Erythroblast (primary cell): ENCODE measurements around the gene TMBIM1.
A peak's percentile ranks its signal among the peaks of the same experiment; 100 is the strongest.
"Not testable (repeated sequence)": the region's sequence is repeated elsewhere in the genome, so short reads cannot be mapped to it uniquely, and the experiment has no call there.

Experiments used
- DNase-seq, 2 experiments: peaks; one replicate each; lab custom pipeline; 2025; lab: John Stamatoyannopoulos, UW
- GATA1 ChIP-seq: IDR thresholded peaks from 2 replicates; pipeline ENCODE4 v1.6.1; 2011; ENCODE audit warnings: low read depth, mild to moderate bottlenecking, control low read depth, low read length, moderate library complexity
- POLR2A ChIP-seq: IDR thresholded peaks from 2 replicates; pipeline ENCODE4 v1.6.1; 2011; ENCODE audit warnings: mild to moderate bottlenecking, low read length

TMBIM1 gene

GRCh38 chr2:218276986-218277755, 15.1 kb downstream of the TMBIM1 start:
- TF ChIP-seq GATA1 (no peak), POLR2A (no peak)
- no peak for DNase-seq

- no peak for DNase-seq
- TF ChIP-seq POLR2A (peak; percentile 25), GATA1 (no peak)
These were observed 16.8 kb downstream of the TMBIM1 start for GRCh38 chr2:218275371-218276072.

GRCh38 chr2:218274586-218274985, 17.7 kb downstream of the TMBIM1 start:
- TF ChIP-seq GATA1, result no peak
- TF ChIP-seq POLR2A, result no peak
- DNase-seq, result no peak

- no peak for TF ChIP-seq POLR2A
- TF ChIP-seq GATA1, result no peak
- no peak for DNase-seq
These were observed 18.4 kb downstream of the TMBIM1 start for GRCh38 chr2:218273908-218274249.

DNA sequence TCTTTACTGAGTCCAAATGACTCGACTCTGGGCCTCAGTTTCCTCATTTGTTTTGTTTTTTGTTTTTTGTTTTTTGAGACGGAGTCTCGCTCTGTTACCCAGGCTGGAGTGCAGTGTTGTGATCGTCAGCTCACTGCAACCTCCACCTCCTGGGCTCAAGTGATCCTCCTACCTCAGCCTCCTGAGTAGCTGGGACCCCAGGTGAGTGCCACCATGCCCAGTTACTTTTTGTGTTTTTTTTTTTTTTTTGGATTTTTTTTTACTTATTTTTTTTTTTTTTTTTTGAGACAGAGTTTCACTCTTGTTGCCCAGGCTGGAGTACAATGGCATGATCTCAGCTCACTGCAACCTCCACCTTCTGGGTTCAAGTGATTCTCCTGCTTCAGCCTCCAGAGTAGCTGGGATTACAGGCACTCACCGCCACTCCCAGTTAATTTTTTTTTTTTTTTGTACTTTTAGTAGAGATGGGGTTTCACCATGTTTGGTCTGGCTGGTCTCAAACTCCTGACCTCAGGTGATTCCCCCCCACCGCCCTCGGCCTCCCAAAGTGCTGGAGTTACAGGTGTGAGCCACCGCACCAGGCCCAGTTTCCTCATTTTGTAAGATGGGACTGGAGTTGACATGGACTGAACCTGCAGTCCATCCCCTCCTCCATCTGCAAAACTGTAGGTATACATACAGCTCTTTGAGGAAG, 18.9 kb downstream of the TMBIM1 start:
- DNase-seq, result not testable (repeated sequence)

GRCh38 chr2:218272531-218273212, 19.6 kb downstream of the TMBIM1 start:
- DNase-seq, result peak; percentile 89 to 94
- TF ChIP-seq POLR2A (peak; percentile 61), GATA1 (no peak)

GRCh38 chr2:218271865-218272530, 20.3 kb downstream of the TMBIM1 start:
- DNase-seq, result peak in 1 of 2 experiments; percentile 62
- TF ChIP-seq POLR2A (peak; percentile 42), GATA1 (no peak)

DNA sequence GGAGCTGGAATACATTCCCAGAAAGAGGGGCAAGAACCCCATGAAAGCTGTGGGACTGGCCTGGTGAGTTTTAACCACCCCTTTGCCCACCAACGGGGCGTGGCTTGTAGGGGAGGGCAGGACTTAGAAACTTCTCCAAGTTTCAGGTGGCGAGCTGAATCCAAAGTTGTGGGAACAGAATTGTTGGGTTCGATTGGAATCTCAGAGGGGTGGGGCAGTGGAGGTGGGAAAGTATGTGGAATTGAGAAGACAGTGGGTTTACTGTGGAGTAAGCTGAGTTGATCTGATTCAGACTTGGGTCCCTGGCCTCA, 20.9 kb downstream of the TMBIM1 start:
- DNase-seq, result peak in 1 of 2 experiments; percentile 70
- TF ChIP-seq POLR2A (no peak), GATA1 (no peak)

DNA sequence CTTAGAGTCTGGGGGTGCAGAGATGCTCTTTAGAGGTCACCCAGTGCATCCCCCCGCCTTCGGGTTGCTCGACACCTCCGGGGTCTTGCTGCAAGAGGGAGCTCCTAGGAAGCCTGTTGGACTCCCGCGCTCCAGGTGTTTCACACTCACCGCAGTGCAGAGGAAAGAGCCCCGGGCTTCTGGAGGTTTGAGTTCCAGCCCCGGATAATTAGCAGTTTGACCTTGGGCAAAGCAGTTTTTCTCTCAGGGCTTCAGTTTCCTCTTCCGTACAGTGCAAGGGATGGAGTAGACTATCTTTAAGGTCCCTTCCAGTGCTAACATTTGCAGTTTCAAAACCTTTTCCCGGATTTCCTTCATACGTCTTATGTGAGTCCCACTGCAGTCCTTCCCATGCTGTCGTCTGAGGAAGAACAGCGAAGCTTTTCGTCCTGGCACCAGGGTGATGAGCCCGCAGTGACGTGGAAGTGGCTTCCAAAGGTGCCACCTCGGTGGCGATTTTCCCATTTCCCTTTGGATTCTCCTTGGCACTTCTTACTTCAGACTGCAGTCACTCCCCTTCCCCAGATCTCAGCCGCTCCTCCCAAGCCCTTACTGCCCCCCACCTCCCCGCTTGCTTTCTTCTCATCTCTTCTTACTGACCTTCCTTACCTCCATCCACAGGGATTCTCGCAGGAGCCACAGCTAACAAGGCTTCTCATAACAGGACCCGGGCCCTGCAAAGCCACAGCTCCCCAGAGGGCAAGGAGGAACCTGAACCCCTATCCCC, 21.4 kb downstream of the TMBIM1 start:
- peak; percentile 60 to 75 for DNase-seq
- TF ChIP-seq POLR2A (no peak), GATA1 (no peak)

- TF ChIP-seq GATA1 (no peak), POLR2A (peak; percentile 69)
- peak; percentile 100 for DNase-seq
These were observed 22.2 kb downstream of the TMBIM1 start, which contains the start of the genes AAMP and PNKD for GRCh38 chr2:218269900-218270720. Gene AAMP, minus strand, starts transcription at chr2:218270137. Its CDS starts 51 bp downstream, at chr2:218270086. Gene PNKD, plus strand, starts transcription at chr2:218270519. Its CDS starts 17 bp downstream, at chr2:218270536.

DNA sequence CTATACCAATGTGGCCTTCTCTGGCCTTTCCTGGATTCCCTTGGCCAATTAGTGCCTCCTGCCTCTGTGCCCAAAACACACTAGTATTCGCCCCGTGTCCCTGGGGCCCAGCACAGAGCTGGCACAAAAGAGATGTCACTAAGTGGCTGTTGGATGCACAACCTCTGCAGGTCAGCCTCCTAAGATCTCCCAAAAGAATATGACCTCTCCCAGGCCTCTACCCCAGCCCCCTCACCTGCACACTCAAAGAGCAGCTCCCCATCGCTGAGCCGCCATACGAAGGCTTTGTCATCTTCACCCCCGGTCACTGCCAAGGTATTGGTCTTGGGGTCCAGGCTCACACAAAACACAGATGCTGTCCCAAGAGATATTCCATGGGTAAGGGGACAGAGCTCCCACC, 25.0 kb downstream of the TMBIM1 start:
- no peak for DNase-seq
- TF ChIP-seq GATA1, result no peak
- no peak for TF ChIP-seq POLR2A
